RWPE1 (cell line): ENCODE data around the gene LCE1E.
A peak's percentile ranks its signal among the peaks of the same experiment; 100 is the strongest.

Experiments
- CTCF ChIA-PET: fragments of 350-600 bp; sonication (Branson Sonifier 250); formaldehyde crosslinking; extraction: SDS; loops from one replicate; lab custom pipeline; 2021; lab: Yijun Ruan, JAX
- POLR2A ChIA-PET: fragments of 400-600 bp; formaldehyde crosslinking; extraction: SDS; loops from one replicate; lab custom pipeline; 2020; ENCODE audit warnings: antibody characterized with exemption; ENCODE audit not compliant: low non-redundant PET; lab: Yijun Ruan, JAX
- DNase-seq: peaks from one replicate; pipeline ENCODE4 v3.0.0; 2012; ENCODE audit warnings: low spot score
- H3K27ac ChIP-seq: fragments of 450-650 bp; 2 replicates; pipeline ENCODE4 v1.5.1; 2017
- TF ChIP-seq, protein P1 (sequence below): fragments of 450-650 bp; conservative IDR thresholded peaks from 2 replicates; pipeline ENCODE4 v1.5.1; 2017; ENCODE audit warnings: low read depth, mild to moderate bottlenecking

The LCE1E gene

GRCh38 chr1:152745765-152746444, 40.2 kb upstream of the LCE1E start:
- peak overlapping the region; percentile 30; the same call in 1 of the 2 replicates for H3K27ac ChIP-seq
- ChIA-PET CTCF (no interaction called here), POLR2A (no interaction called here)
- no peak for DNase-seq
- TF ChIP-seq, protein P1, sequence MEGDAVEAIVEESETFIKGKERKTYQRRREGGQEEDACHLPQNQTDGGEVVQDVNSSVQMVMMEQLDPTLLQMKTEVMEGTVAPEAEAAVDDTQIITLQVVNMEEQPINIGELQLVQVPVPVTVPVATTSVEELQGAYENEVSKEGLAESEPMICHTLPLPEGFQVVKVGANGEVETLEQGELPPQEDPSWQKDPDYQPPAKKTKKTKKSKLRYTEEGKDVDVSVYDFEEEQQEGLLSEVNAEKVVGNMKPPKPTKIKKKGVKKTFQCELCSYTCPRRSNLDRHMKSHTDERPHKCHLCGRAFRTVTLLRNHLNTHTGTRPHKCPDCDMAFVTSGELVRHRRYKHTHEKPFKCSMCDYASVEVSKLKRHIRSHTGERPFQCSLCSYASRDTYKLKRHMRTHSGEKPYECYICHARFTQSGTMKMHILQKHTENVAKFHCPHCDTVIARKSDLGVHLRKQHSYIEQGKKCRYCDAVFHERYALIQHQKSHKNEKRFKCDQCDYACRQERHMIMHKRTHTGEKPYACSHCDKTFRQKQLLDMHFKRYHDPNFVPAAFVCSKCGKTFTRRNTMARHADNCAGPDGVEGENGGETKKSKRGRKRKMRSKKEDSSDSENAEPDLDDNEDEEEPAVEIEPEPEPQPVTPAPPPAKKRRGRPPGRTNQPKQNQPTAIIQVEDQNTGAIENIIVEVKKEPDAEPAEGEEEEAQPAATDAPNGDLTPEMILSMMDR, result no peak

DNA sequence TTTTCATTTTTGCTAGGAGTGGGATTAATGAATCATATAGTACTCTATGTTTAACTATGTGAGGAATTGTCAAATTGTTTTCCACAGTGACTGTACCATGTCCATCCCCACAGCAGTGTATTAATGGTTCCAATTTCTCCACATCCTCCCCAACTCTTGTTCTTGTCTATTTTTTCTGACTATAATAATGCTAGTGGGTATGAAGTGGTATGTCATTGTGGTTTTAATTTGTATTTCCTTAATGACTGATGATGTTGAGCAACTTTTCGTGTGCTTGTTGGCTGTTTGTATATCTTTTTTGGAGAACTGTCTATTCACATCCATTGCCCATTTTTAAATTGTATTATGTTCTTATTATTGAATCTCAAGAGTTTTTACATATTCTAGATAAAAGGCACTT, 38.2 kb upstream of the LCE1E start:
- ChIA-PET CTCF (no interaction called here), POLR2A (no interaction called here)
- TF ChIP-seq, protein P1, result no peak
- H3K27ac ChIP-seq, result no peak overlapping the region
- no peak for DNase-seq

GRCh38 chr1:152752225-152752624, 33.8 kb upstream of the LCE1E start:
- TF ChIP-seq, protein P1, result no peak
- POLR2A ChIA-PET, result no interaction called here
- H3K27ac ChIP-seq, result no peak overlapping the region
- peak; percentile 78 for DNase-seq
- CTCF ChIA-PET, result interaction anchor here (0.7 kb wide), 1 partner anchor 17 kb away, joined by 4 read pairs; no protein-coding TSS in a partner anchor

DNA sequence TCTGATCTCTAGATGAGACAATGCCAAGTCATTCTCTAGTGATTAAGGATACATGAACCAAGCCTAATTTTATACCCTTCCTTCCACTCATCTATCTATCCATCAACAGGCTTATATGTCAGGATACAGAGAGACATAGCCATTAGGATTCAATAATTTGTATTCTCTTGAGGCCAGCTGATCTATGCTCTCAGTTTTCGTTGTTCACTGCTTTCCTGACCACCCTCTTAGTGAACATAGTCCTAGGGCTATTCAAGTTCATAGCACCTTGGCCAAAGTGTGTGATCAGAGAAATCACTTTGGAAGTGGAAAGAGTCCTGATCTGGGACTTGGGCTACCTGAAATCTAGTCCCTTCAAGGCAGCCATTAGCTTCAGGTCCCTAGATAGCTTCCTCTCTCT, 32.5 kb upstream of the LCE1E start:
- no peak overlapping the region for H3K27ac ChIP-seq
- POLR2A ChIA-PET, result no interaction called here
- TF ChIP-seq, protein P1, result no peak
- no peak for DNase-seq
- CTCF ChIA-PET, result no interaction called here

GRCh38 chr1:152756872-152757271, 29.2 kb upstream of the LCE1E start:
- DNase-seq, result peak; percentile 79
- POLR2A ChIA-PET, result no interaction called here
- CTCF ChIA-PET, result no interaction called here
- TF ChIP-seq, protein P1, result no peak
- H3K27ac ChIP-seq, result no peak overlapping the region

DNA sequence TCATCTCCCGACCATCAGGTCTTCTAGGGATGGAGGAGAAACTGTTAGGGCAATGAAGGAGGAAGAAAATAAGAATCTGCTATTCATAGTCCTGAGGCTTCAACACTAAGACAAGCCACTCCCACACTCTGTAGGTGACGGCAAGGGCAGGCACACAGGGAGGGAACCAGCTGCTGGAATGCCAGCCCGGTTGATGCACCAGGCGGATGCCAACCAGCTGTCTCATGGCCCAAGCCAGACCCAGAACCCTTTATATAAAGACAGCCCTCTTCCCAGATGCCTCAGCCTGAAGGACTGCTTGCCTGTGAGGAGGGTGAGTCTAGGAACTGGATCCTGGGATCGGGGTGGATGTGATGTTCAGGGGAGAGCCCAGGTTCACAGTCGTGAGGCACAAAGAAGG, 28.3 kb upstream of the LCE1E start, which contains the start of gene KPRP:
TSS of gene KPRP (plus strand) at position 279 of the 400 bp plus-strand sequence. CDS start 1,564 bp downstream, outside the sequence.
- POLR2A ChIA-PET, result no interaction called here
- no peak for DNase-seq
- CTCF ChIA-PET, result interaction anchor here (0.5 to 0.6 kb wide), 2 partner anchors 29 to 1762 kb away, joined by 3 read pairs; no protein-coding TSS in a partner anchor
- TF ChIP-seq, protein P1, result no peak
- no peak within 1 kb of the TSS for H3K27ac ChIP-seq
